ENCODE measurements around the gene INPP5J. TPM values are rescaled to one million over a fixed set of nuclear protein-coding genes. Genes with fewer than 3 reads are reported as not detected.
A peak's percentile ranks its signal among the peaks of the same experiment; 100 is the strongest.

The INPP5J gene
- total RNA-seq, 1 donor from 2014 or later, result 13.8 TPM

DNA sequence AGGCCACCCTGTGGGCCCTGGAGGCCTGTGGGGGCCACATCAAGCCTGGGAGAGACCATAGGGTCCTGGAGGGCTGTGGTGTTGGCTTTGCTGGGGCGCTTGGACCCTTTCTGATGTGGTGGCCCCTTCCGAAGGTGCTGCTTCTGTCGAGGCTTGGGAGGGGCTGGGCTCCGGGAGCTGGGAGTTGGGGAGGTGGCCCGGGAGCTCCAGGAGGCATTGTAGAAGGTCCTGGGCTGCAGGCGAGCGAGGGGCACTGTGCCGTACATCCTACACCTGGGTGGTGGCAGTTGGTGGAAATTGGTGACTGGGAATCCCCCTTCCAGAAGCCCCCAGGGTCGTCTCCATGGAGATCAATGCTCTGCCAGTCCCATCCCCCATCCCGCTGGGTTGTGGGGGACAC lies 15.0 kb downstream of the INPP5J start:
- peak; percentile 43 for DNase-seq (ENCODE audit: low spot score)
- intact Hi-C loops (cut with DNase I), result no loop called here

DNA sequence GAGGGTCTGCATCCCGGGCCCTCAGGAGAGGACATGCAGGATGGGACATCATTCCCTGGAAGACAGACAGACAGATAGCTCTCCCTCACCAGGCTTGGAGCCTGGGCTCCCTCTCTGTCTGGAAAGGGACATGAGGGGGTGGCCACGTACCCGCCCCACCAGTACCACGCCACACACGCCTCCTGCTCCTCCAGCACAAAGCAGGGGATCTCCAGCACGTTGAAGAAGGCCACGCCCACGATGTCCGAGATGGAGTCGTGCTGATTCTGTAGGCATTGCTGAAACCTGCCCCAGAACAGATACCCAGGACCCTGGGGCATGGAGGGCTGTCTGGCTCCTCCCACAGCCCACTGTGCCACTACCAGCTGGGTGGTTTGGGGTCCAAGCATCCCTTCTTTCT lies 15.4 kb downstream of the INPP5J start:
- peak; percentile 50 for DNase-seq (ENCODE audit: low spot score)
- intact Hi-C loops (cut with DNase I), result no loop called here

DNA sequence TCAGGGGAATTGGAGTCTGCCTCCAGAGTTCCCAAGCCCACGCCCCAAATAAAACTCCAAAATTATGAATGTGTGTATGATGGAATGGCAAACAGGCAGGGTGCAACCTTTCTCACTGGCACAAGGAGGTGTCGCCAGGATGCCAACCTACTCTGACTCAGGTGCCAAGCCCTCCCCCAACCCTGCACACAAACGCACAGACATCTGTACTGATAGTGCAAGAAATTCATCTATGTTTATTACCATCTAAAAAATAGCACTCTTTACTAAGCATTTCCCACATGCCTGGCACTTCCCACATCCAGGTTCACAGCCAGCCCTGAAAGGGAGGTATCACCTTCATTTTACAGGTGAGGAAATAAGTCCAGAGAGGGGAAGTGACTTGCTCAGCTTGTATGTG lies 16.3 kb downstream of the INPP5J start:
- intact Hi-C loops (cut with DNase I), result no loop called here
- DNase-seq (ENCODE audit: low spot score), result peak; percentile 19

DNA sequence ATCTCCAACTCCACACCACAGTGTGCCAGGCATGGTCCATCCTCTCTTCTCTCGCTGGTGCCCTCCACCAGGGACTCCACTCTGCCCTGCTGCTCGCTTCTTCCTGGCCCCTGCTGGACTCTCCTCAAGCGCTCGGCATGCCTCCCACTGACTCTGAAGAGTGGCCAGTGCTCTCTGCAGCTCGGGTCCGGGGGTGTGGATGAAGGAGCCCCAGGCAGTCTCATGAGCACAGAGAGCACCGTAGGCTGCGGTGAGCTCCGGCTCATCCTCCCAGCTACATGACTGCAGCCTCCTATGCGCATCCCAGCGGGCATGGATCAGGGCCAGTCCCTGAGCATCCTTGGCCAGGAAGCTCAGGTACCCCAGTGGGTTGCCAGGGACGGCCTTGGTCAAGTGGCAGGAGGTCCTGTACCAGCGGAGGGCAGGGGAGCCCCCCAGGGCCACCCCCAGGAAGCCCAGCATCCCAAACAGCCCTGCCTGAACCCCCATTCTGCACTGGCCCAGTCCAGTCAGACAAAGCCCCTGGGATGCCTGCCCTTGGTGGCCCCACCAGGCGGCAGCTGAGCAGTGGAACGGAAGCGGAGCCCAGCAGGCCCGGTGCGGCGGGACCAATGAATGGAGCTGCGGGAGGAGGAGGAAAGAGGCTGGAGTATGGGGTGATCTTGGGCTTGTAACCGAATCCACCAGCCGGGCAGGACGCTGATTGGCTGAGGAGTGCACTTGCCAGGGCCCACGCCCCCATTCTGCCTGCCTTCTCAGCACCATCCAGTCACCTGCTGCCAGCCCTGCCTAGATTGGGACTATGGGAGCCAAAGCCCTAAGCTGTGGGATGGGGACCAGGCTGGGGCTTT lies 17.3 kb downstream of the INPP5J start, which contains the start of gene PLA2G3:
PLA2G3 (minus strand) TSS at position 643 of the 851 bp plus-strand sequence; CDS start at position 489, 154 bp downstream.
- peak; percentile 62 for DNase-seq (ENCODE audit: low spot score)
- intact Hi-C loops (cut with DNase I), result loop anchor here (10.0 kb wide), 1 partner anchor 505 kb away; the partner anchor contains the start of gene SLC35E4

DNA sequence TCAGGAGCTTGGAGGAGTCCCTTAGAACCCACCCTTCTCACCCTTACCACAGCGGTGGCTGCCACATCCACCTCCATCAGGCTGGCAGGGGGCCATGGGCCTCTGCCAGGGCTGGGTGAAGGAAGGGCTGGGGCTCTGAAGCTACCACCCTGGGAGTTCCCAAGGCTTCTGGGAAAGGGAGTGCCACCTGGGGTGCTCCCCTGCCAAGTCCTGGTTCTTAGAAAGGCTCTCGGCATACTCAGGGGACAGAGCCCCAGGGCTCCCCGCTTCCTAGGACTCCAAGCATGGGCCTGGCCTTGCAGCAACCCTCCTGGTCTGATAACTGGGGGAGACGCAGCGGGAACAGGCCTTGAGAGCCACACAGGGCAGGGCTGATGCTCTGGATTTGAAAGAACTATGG lies 18.0 kb downstream of the INPP5J start:
- DNase-seq (ENCODE audit: low spot score), result peak; percentile 58
- intact Hi-C loops (cut with DNase I), result loop anchor here (10.0 kb wide), 1 partner anchor 506 kb away; the partner anchor contains the start of gene SLC35E4

DNA sequence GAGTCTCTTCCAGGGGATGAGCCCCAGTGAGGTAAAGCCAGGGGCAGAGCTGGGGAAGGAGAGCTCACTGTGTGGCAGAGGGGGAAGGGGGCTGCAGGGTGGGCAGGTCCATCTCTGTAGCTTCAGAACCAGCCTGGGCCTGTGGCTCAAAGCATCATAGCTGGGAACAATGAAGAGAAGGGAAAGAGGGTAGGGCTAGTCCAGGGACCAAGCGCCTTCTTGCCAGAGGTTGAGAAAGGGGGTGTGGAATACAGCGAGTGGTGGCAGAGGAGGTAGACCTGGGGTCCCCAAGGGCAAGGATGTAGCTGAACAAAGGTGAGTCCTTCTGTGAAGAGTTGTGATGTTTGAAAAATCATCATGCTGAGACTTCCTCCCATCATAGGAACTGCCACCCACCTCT lies 18.8 kb downstream of the INPP5J start:
- peak; percentile 50 for DNase-seq (ENCODE audit: low spot score)
- intact Hi-C loops (cut with DNase I), result loop anchor here (10.0 kb wide), 1 partner anchor 507 kb away; the partner anchor contains the start of gene SLC35E4

DNA sequence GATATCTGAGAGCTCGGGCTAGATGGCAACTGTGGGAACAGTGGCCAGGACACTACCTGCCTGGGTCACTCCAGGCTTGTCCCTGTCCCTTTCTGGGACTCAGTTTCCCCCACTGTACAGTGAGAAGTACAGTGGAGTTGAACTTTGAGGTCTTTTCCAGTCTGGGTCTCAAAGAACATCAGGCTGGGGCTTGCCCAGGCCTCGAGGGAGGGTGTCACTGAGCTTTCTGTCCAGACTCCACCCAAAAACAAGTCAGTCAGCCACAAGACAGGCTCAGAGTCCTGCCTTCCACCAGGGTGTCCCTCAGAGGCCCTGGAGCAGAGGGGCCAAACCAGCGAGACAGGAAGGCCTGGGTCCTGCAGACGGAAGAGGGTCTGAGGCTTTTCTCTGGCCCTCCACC lies 19.5 kb downstream of the INPP5J start:
- intact Hi-C loops (cut with DNase I), result loop anchor here (10.0 kb wide), 1 partner anchor 507 kb away; the partner anchor contains the start of gene SLC35E4
- peak; percentile 10 for DNase-seq (ENCODE audit: low spot score)

DNA sequence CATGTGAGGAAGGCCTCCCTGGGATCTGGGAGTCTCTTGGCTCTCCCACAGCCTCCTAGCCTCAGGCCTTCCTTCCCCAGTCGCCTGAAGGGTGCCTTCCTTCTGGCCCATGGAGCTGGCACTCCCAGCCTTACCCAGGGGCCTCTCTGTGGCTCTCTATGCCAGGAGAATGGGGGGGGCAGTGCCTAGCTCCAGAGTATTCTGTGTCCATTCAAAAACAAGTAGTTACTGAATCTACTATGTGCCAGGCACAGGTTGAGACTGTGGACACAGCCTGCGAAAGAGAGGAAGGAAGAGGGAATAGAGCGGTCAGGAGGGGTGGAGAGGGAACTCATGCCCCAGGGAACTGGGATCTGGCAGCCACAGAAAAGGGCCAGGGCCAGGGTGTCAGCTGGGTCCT lies 20.3 kb downstream of the INPP5J start:
- intact Hi-C loops (cut with DNase I), result loop anchor here (10.0 kb wide), 1 partner anchor 508 kb away; the partner anchor contains the start of gene SLC35E4
- no peak for DNase-seq (ENCODE audit: low spot score)

DNA sequence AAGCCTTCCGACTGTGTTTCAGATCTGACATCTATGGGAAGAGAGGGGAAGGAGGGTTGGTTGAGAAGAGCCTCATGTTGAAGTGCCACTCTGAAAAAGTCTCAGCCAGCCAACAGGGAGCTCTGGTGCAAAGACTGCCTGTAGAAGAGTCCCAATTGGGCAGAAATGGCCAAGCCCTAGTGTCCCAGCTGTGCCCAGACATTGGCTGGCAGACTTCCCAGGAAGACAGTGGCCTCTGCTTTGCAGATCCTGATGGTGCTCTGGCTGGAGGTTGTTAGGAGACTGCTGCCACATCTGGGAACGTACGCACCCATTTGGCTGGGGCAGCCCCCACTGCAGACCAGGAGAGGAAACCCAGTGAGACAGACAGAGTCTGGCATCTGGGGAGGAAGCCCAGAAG lies 20.8 kb downstream of the INPP5J start:
- intact Hi-C loops (cut with DNase I), result loop anchor here (10.0 kb wide), 1 partner anchor 509 kb away; the partner anchor contains the start of gene SLC35E4
- no peak for DNase-seq (ENCODE audit: low spot score)

DNA sequence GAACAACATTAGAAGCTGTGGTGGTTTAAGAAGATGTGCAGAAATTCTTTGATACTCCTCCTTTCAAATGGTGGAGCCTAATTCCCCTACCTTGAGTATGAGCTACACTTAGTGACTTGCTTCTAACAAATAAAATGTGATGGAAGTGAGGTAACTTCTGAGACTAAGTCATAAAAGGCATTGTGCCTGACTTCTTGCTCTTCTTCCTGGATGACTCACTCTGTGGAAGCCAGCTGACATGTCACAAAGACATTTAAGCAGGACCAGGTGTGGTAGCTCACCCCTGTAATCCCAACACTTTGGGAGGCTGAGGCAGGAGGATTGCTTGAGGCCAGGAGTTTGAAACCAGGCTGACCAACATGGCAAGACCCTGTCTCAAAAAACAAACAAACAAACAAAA lies 21.5 kb downstream of the INPP5J start:
- intact Hi-C loops (cut with DNase I), result loop anchor here (10.0 kb wide), 1 partner anchor 509 kb away; the partner anchor contains the start of gene SLC35E4
- DNase-seq (ENCODE audit: low spot score), result no peak

DNA sequence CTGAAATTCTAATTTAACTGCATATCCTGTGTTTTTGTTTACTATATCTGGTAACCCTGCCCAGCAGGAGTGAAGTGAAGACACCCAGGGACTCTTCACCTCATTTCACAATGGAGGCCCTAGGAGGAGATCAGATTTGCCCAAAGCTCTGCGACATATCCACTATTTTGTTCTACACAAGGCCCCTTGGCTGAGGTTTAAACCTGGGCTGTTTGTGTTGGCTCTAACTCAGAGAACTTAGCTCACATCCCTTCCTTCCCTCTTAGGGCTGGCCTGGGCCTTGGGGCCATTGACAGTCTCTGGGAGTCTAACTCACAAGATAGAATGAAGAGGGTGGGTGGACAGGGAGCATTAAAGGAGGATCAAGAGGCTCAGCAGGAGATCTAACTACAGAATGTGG lies 25.7 kb downstream of the INPP5J start:
- no peak for DNase-seq (ENCODE audit: low spot score)
- intact Hi-C loops (cut with DNase I), result loop anchor here (2.0 to 10.0 kb wide), 5 partner anchors 40 to 514 kb away; partner anchors contain the start of gene SLC35E4

DNA sequence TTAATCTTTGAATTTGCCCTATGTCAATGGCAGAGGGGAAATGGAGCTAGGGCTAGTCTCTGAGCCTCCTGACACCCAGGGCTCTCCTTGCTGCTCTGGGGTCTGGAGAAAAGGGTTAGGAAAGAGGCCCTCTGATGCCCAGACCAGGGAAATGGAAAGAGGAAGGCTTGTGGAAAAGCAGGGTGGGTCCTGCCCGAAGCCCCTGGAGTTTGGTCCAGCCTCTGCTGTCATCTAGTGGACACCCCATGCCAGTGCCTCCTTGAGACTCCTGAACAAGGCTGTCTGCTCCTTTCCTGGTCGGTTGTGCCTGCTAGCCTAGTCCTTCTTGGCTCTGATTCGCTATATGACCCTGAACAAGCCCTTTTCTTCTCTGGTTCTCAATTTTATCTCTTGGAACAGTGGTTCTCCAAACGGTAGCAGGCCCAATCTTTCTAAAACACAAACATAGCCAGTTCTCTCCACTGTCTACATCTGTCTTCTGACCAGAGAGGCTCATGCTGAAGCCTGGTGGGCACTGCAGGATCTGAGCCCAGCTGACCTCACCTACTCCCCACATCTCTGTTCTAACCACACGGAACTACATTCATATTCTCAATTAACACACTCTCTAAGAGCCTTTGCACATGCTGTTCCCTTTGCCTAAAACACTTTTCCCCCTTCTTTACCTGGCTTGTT lies 26.3 kb downstream of the INPP5J start:
- intact Hi-C loops (cut with DNase I), result loop anchor here (2.0 to 10.0 kb wide), 5 partner anchors 40 to 514 kb away; partner anchors contain the start of gene SLC35E4
- DNase-seq (ENCODE audit: low spot score), result no peak

DNA sequence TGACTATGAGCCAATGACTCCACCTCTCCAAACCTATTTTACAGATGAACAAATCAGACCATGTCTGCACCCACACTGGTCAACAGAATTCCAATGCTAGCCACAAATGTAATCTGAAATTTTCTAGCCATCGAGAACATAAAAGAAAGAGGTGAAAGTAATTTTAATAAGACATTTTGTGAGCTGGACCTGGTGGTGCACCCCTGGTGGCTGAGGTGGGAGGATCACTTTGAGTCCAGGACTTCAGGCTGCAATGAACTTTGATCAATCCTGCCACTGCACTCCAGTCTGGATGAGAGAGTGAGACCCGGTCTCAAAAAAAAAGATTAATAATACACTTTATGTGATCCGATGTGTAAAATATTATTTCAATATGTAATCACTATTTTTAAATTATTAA lies 27.8 kb downstream of the INPP5J start:
- intact Hi-C loops (cut with DNase I), result no loop called here
- DNase-seq (ENCODE audit: low spot score), result no peak

DNA sequence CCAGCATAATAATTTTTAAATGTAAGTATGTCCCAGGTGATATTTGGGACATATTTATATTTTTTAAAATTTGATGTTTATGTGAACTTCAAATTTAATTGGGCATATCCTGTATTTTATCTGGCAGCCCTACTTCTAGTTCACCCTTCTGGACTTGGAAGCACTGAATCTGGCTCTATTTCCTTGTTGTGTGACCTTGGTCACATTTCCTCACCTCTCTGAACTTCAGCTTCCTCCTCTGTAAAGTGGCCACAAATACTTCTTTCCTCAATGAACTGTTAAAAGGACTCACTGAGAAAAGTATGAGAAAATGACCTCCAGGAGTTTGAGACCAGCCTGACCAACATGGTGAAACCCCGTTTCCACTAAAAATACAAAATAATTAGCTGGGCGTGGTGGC lies 29.1 kb downstream of the INPP5J start:
- no peak for DNase-seq (ENCODE audit: low spot score)
- intact Hi-C loops (cut with DNase I), result no loop called here

DNA sequence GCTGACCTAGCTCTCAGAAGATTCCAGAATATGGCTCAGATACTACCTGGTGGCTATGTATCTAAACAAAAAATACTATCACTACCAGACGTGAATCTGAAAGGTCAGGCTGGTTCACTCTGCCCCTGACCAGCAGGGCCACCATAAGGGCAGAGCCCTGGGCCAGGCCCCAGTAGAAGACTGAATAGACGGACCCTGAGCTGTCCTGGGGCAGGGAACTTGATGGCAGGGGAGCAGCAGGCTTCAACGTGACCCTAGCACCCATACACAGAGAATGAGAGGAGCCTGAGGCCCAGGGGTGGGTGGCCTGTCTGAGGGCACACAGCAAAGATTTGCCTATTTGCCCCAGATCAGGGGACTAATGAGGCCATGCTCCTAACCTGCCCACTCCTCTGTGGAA lies 30.6 kb downstream of the INPP5J start:
- no peak for DNase-seq (ENCODE audit: low spot score)
- intact Hi-C loops (cut with DNase I), result no loop called here

DNA sequence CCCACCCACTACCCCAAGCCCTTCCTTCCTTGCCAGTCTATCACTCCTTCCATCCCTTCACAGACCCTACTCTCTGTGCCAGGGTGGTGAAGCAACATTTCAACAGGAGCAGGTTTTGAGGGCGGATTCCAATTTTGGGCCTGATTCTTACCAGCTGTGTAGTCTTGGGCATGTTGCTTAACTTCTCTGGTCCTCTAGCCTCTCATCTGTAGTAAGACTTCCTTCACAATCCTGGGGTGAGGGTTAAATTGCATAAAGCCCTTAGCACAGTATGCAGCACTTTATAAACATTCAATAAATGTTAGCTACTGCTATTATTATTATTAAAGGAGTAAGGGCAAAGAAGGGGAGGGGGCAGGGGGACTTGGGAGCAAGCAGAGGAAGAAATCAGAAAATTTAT lies 32.2 kb downstream of the INPP5J start:
- intact Hi-C loops (cut with DNase I), result loop anchor here (5.0 kb wide), 1 partner anchor 57 kb away; the partner anchor contains the start of gene LIMK2
- no peak for DNase-seq (ENCODE audit: low spot score)

DNA sequence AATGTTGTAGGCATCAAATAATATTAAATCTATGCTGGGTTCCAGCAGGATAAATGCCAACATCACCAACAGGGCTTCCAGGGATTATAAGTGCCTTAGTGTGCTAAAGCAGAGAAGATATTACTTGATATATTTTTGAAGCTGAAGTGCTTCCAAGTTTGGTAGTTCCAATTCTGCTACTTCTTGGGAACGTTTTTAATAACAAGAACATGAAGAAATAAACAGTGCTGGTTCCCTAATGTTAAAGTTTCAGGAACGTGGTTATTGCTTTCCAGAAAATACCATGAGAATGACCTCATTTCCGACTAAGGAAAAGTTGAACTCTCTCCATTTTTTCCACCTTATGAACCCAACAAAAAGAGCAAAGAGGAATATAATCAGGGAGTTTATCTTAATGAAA lies 32.7 kb downstream of the INPP5J start:
- DNase-seq (ENCODE audit: low spot score), result no peak
- intact Hi-C loops (cut with DNase I), result loop anchor here (5.0 kb wide), 1 partner anchor 57 kb away; the partner anchor contains the start of gene LIMK2

DNA sequence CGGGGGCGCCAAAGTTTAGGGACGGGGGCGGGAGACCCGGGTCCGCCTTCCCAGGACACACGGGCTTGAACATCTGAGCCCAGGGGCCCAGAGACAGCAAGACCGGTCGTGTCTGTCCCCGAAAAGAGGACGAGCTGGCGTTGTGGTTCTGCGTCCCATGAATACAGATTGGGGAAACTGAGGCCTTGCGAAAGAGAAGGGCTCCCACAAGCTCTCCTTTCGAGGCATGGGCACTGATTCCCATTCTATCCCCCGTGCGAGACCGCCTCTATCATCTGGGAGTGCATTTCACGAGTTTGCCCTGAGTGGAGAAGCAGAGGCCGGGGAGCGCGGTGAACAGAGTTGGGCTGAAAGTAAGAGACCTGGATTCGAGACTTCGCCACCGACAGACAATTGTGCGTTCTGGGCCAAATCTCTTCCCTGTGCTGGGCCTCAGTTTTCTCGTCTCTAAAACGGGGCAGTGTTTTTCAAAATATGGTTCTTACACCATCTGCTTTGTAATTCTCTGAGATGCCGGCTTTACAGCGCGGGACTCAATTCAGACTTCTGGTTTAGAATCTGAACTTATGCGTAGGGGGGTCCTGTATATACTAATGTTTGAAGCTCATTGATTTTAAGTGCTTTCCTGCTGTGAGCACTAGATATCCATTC lies 37.7 kb downstream of the INPP5J start:
- DNase-seq (ENCODE audit: low spot score), result no peak
- intact Hi-C loops (cut with DNase I), result no loop called here

DNA sequence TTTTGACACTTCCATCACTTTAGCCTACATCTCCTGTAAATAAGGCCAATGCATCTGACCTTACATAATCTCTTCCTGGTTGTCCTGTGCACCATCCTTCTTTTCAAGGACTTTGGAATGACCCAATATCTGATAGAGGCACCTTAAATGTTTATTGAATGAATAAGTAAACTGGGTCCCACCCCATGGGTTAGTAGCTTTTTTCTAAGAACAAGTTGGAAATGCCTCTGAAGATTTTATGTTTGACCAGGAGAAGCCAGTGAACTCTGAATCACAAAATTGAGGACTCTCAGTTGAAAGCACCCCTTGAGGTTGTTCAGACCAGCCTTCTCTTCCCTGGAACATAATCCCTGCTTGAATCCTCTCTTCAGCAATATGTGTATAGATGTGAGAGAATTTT lies 38.6 kb downstream of the INPP5J start:
- DNase-seq (ENCODE audit: low spot score), result no peak
- intact Hi-C loops (cut with DNase I), result no loop called here
